T-helper 2 cell (primary cell): ENCODE results near the gene PTPRU.
A peak's percentile ranks its signal among the peaks of the same experiment; 100 is the strongest.

Experiments used
- DNase-seq, 5 experiments: peaks; one replicate each; pipeline versions ENCODE4 v3.0.0 to v3.0.0-alpha.2; 2012 to 2022

PTPRU gene

GRCh38 chr1:29317916-29318530 lies 81.7 kb downstream of the PTPRU start:
- DNase-seq = no peak

- no peak for DNase-seq
These were observed 82.4 kb downstream of the PTPRU start for GRCh38 chr1:29318724-29319123.

DNA sequence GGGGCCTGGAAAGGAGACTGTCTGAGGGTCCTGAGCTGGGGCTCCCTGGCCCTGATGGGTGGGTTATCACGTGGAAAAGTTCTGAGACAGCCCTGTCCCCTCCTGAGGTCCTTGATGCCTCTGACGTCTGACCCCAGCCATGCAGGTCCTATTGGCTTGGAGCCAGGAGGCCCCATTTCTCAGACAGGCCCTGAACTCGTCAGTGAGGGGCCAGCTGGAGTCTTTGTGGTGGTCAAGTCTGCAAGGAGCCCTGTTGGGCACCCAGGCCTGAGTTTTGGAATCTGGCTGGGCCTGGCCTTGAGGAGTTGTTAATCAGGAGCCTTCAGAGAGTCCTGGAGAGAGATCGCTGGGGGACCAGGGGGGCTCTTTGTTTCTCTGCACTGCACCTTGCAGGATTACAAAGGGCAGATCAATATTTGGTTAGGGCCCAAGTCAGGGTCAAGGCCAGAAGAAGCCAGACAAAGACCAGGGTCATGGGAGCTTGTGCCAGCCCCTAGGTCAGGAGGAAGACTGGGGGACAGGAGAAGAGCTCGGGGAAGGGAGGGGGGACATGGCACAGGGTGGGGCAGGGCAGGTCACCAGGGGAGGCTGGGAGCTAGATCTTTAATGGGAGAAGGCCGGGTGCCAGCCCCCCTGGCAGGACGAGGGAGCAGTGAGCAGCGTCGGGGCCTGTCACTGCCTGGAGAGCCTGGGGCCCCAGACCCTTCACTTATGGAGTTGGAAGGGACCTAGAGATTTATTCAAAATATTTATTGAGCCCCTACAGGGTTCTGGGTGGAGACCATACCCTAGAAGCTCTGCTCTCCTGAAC lies 83.2 kb downstream of the PTPRU start:
- no peak for DNase-seq

DNA sequence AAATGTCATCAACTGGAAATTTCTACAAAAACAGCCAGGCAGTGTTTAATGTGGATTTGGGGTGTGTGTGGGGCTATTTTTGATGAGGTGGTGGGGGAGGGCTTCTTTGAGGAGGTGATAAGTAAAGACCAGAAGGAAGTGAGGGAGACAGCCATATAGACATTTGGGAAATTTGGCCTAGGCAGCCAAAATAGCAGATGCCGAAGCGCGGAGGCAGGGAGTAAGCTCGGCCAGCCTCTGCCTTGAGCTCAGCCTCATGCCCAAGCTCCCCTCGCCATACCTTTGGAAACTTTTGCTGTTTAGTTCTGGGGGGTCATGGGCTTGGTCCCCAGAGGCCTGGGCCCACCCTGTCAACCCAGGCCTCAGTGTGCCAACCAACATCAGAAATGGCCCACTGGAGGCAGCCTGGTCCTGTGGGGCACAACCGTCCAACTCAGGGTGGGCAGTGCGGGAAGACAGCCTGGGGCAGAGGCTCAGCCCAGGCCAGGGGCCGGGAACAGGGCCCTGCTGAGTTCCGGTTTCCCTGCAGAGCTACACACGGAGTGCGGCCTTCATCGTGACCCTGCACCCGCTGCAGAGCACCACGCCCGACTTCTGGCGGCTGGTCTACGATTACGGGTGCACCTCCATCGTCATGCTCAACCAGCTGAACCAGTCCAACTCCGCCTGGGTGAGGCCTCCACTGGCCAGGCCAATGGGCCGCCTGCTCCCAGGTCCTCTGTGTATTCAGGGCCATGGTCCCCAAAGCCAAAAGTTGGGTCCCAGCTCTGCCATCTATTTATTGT lies 84.0 kb downstream of the PTPRU start:
- no peak for DNase-seq

GRCh38 chr1:29321176-29321575 lies 84.9 kb downstream of the PTPRU start:
- no peak for DNase-seq

DNA sequence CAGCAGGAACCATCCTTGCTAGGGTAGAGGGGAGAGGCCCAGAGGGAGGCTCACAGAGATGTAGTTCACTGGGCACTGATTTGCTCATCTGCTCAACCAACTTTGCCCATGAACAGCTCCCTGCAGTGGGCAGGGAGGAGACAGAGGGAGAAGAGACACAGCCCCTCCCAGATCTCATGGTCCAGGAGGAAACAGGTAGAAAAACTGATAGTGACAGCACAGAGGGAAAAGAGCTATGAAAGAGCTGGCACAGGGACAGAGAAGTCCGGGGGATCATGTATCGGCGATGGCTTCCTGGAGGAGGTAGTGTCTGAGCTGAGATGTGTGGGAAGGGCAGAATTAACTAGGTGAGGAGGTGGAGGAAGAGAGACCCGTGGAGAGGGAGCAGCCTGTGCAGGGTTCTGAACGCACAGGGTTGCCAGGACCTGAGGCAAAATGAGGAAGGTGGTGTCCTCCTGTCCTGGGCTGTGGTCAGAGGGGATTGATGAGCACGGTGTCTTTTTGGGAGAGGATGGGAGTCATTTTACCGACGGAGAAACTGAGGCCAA lies 85.9 kb downstream of the PTPRU start:
- DNase-seq = no peak

DNA sequence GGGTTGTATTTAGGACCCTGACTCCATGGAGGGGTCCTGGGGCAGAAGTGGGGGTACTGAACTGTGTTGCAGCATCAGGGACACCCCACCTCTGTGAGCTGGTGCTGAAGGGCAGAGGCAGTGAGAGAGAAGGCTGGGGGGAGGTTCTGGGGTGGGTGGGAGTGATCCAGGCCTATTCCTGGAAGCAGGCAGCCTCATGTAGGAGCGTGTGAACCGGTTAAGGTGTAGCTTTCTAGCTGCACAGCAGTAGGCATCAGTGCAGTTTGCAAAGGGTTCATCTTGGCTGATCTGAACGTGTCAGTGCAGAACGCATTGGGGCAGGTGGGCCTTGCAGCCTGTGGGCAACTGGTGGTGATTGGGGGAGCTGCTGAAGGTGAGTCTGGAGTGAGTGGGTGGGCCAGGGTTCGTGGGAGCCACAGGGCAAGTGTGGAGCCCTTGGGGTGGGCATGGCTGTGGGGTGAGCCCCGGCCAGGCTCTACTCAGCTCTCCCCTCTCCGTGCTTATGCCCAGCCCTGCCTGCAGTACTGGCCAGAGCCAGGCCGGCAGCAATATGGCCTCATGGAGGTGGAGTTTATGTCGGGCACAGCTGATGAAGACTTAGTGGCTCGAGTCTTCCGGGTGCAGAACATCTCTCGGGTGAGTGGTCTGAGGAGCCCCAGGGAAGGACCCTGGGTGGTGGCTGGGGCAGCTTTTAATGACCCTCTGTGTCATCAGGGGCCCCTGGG lies 86.7 kb downstream of the PTPRU start:
- no peak for DNase-seq

DNA sequence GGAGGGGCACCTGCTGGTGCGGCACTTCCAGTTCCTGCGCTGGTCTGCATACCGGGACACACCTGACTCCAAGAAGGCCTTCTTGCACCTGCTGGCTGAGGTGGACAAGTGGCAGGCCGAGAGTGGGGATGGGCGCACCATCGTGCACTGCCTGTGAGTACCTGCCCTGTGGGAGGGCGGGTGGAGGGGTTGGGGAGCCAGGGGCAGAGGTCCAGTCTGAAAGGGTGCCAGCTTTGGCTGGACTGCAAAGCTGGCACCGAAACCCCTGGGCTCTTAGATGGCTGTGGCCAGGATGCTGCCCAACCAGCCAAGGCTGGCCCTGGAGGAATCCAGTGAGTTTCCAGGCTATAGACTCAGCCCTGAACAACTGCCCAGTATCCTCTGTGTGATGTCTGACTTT lies 87.3 kb downstream of the PTPRU start:
- DNase-seq = no peak

GRCh38 chr1:29324202-29324601 lies 87.9 kb downstream of the PTPRU start:
- no peak for DNase-seq

GRCh38 chr1:29324771-29325351 lies 88.5 kb downstream of the PTPRU start:
- no peak for DNase-seq

DNA sequence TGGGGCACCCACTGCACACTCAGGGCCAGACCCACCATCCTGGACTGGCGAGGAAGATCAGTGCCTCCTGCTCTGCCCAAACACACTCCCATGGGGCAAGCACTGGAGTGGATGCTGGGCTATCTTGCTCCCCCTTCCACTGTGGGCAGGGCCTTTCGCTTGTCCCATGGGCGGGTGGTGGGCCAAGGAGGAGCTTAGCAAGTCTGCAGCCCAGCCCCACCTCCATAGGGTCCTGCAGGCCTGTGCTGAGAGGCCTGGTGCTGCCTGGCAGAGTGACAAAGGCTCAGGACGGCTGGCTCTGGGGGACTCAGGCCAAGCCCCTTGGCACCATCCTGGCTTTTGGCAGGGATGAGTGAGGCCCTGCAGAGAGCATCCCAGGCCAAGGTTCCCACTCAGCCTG lies 89.4 kb downstream of the PTPRU start:
- no peak for DNase-seq

DNA sequence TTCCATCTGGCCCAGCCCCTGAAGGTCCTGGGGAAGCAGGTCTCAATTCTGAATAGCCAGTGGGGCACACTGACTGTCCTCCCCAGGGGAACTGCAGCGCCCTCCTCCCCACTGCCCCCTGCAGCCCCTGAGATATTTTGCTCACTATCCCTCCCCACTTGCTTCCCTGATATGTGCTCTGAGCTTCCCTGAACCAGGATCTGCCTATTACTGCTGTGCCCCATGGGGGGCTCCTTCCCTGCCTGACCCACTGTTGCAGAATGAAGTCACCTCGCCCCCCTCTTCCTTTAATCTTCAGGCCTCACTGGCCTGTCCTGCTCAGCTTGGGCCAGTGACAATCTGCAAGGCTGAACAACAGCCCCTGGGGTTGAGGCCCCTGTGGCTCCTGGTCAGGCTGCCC lies 89.8 kb downstream of the PTPRU start:
- no peak for DNase-seq

GRCh38 chr1:29327223-29327935 lies 91.1 kb downstream of the PTPRU start:
- no peak for DNase-seq

DNA sequence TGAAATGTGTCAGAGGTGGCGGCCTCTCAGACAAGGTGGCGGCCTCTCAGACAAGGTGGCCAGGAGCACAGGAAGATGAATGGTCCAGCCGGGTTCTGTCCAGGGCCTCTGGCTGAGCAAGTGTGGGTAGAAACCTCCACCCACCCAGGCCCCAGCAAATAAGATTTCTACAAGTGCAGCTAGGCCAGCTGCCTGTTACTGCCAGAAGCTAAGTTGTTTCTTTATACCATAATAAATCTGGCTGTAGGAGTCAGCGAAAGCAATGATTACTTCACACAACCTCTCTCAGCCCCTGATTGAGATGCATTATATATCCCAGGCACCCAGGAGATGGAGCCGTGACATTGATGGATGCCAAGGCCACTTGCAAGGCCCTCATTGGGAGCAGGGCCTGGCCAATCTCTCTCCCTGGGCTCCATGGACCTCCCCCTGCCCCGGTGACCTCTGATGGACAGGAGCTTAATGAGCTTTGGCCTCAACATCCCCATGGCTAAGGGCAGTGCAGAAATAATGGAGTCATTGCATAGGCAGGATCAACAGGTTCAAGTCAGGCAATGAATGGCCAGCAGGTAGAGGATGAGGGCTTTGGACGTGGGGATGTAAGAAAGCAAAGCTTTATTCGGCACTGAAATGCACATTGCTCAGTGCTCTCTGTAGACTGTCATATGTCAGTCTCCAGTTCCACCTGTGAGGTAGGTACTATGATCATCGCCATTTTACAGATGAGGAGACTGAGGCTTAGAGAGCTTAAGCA lies 92.9 kb downstream of the PTPRU start:
- DNase-seq = no peak

DNA sequence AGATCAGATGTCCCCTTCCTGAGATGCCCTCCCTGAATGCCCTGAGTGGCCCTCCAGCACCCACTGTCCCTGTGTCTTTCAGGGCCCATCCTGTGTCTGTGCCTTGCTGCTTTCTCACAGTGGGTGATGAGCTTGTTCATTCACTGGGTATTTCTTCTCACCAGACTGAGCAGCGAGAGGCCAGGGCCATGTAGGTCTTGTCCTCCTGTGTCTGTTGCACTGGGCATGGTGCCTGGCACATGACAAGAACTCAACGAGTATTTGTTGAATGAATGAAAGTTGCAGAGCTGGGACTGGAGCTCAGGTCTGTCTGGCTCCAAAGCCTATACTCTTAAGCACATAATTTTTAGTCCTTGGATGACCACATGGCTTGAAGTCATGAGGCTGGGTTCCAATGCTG lies 93.8 kb downstream of the PTPRU start:
- DNase-seq = no peak

- no peak for DNase-seq
These were observed 94.5 kb downstream of the PTPRU start for GRCh38 chr1:29330856-29331255.

DNA sequence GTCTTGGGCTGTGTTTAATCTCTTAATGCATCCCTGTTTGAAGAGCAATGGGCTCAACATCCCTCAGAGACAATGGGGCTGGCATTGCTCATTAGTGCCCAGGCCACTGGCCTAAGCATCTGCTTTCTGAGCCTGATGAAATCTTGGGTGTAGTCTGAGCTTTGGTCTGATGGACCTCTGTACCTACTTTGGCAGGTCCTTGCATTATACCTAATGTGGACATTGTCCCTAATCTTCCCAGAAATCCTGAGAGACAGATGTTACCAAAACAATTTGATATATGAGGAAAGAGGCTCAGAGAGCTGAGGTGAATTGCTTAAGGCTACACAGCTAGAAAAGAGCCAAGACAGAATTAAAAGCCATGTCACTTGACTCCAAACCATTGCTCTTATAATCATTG lies 95.0 kb downstream of the PTPRU start:
- DNase-seq = no peak

GRCh38 chr1:29331729-29332128 lies 95.4 kb downstream of the PTPRU start:
- no peak for DNase-seq

GRCh38 chr1:29332204-29332603 lies 95.9 kb downstream of the PTPRU start:
- peak in 1 of 5 experiments; percentile 24 for DNase-seq

DNA sequence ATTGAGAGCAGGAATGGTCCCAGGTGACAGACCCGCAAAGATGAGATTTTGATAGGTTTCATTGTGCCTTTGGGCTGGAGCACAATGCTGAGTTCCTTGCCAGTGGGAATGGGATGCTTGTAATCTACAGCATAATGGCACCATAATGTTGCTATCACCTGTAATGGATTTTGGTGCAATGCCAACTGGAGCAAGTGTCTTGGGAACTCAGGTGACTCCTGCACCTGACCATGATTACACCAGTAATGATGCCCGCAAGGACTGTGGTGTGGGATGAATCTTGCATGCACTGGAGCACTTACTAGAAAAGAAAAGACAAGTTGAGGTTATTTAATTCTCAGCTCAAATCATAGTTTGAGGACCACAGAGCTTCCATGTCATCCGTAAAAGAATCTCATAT lies 96.7 kb downstream of the PTPRU start:
- DNase-seq = no peak

DNA sequence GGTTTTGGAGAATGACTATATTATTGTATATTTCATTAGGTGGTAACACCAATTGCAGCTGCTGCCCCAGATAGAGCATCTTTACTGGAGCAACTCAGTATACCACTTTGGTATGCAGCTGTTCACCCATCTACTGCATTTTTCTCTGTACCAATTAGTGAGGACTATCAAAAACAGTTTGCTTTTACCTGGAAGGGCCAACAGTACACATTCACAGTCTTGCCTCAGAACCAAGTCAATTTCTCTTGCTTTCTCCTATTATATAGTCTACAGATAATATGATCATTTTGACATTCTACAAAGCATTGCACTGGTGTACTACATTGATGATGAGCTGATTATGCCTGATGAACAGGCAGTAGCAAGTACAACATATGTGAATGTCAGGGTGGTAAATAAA lies 99.3 kb downstream of the PTPRU start:
- DNase-seq = no peak
